ENCODE results near the gene PLAC1. TPM values are rescaled to one million over a fixed set of nuclear protein-coding genes. Genes with fewer than 3 reads are reported as not detected.

Gene PLAC1
- total and polyA plus RNA-seq, 2 of the 4 experiments (the other 2 are of a cell fraction), result 0.36 to 0.74 TPM

DNA sequence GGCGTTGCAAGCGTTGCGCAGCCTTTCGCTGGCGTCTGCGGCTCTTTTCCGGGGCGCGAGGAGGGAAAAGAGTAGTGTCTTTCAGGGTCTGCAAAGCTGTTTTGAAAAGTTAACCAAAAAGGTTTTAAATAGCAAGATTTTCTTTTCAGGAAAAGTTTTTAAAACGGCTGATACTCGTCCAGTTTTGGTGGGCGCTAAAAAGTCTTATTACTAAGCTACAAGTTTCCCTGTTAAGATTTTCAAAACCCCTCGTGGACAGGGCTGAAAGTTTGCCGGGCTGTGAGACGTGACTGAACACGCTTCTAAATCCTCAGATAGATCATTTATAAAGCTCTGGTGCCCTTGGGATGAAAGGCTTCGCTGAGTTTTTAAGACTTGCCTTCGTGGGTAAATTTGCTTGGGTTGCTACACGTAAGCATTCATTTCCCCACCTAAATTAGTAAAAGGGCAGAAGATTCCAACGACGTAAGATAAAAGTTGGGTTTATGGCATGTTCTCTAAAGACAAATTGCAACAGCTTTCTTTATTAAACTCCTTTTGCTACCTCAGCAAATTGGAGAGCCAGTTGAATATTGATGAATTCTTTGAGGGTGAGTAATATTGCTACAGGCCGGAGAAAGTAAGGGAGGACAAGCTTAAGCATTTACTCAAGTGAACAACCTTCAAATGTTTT, 106.8 kb downstream of the PLAC1 start:
- H4K91ac ChIP-seq (ENCODE audit: insufficient read depth, low read depth, low read length), result peak overlapping the region; percentile 92
- H4K20me1 ChIP-seq (ENCODE audit: insufficient read depth, low read length), result peaks cover 11% of the 10 kb centered on the region; the same call in 1 of the 2 replicates
- WGBS, 2 experiments (ENCODE audit: extremely low coverage in 2 of 2, insufficient read length in 1 of 2), result 10% methylated on average over 2 of the region's 22 CpGs; no CpG with 5 or more reads in 1 of the 2 experiments
- H2BK20ac ChIP-seq (ENCODE audit: low read depth, low read length), result peak overlapping the region; percentile 27
- no peak overlapping the region for H2AK9ac ChIP-seq (replicated peaks; ENCODE audit: low read depth, low read length, poor library complexity)
- H3K4me1 ChIP-seq (ENCODE audit: control insufficient read depth, insufficient read depth, low read length), result peaks cover 2% of the 10 kb centered on the region
- H3K36me3 ChIP-seq (ENCODE audit: control insufficient read depth, insufficient read depth, low read length), result peaks cover 2% of the 10 kb centered on the region
- H2AK5ac ChIP-seq (ENCODE audit: low read depth, low read length), result no peak overlapping the region; the same call in 1 of the 2 replicates
- peak overlapping the region; percentile 67; the same call in 1 of the 2 replicates for H3K56ac ChIP-seq (ENCODE audit: extremely low read depth, insufficient read depth, low read length)
- H3K4ac ChIP-seq (ENCODE audit: low read depth, low read length), result peak overlapping the region; percentile 80
- no peak; the same call in 1 of the 2 replicates for ATAC-seq (ENCODE audit: low read depth)
- peak overlapping the region; percentile 75 for H2BK120ac ChIP-seq (ENCODE audit: low read depth, low read length)
- BruUV-seq (replicated peaks), result no TSS peak
- H3K9me1 ChIP-seq (ENCODE audit: insufficient read depth, low read length), result no peaks in the 10 kb centered on the region
- peak overlapping the region; percentile 84 for H2AFZ ChIP-seq (replicated peaks; ENCODE audit: low read length, poor library complexity)
- H2BK5ac ChIP-seq (ENCODE audit: low read depth, low read length, poor library complexity, severe bottlenecking), result peak overlapping the region; percentile 39
- peak overlapping the region; percentile 0; the same call in 1 of the 2 replicates for H3K4me3 ChIP-seq (ENCODE audit: insufficient read depth, low read depth, low read length)
- peak; percentile 65 for DNase-seq
- ChIA-PET POLR2A (ENCODE audit: unreplicated experiment) (interaction anchor here (0.9 kb wide), 1 partner anchor 83 kb away, joined by 3 read pairs; no protein-coding TSS in a partner anchor), CTCF (no interaction called here)
- peak overlapping the region; percentile 56 for H4K5ac ChIP-seq (ENCODE audit: low read depth, low read length)
- H3K18ac ChIP-seq (ENCODE audit: low read depth, low read length), result peak overlapping the region; percentile 66; the same call in 1 of the 2 replicates
- intact Hi-C loops (cut with micrococcal nuclease) (no loop called here), in situ Hi-C loops (cut with MboI; ENCODE audit: low sequenced_read_pairs) (no loop called here), dilution Hi-C loops (cut with HindIII; ENCODE audit: low sequenced_read_pairs, unreplicated experiment) (no loop called here)
- H3K23ac ChIP-seq (ENCODE audit: low read depth, low read length), result peak overlapping the region; percentile 50
- peak overlapping the region; percentile 98; the same call in 1 of the 2 replicates for H3K27ac ChIP-seq (ENCODE audit: insufficient read depth, low read length)
- no peaks in the 10 kb centered on the region for H3K27me3 ChIP-seq (ENCODE audit: control insufficient read depth, insufficient read depth, low read length)
- peaks cover 0 to 8% of the 10 kb centered on the region in 2 experiments; a peak in 1 of 4 replicates for H3K79me1 ChIP-seq (ENCODE audit: low read depth in 1 of 2, low read length in 2 of 2)
- no peak for TF ChIP-seq MAZ (IDR thresholded peaks at IDR 0.05; ENCODE audit: borderline replicate concordance, low read depth, low read length)
- peak; percentile 97 for TF ChIP-seq MAFK (IDR thresholded peaks at IDR 0.05; ENCODE audit: low read depth, low read length)
- peak overlapping the region; percentile 77 for H3K4me2 ChIP-seq (ENCODE audit: low read depth, low read length)
- no peaks in the 10 kb centered on the region for H3K9me3 ChIP-seq (ENCODE audit: control insufficient read depth, insufficient read depth, low read length)
- H3K9ac ChIP-seq (ENCODE audit: low read depth, low read length), result peak overlapping the region; percentile 63; the same call in 1 of the 2 replicates
- no peak overlapping the region; the same call in 1 of the 2 replicates for H3K14ac ChIP-seq (replicated peaks; ENCODE audit: low read depth, low read length)
- peak overlapping the region; percentile 51 to 86 for H4K8ac ChIP-seq (ENCODE audit: low read depth in 2 of 2, low read length in 2 of 2)
- H2BK15ac ChIP-seq (ENCODE audit: low read depth, low read length), result peak overlapping the region; percentile 33; the same call in 1 of the 3 replicates

Measured in IMR-90 (cell line).